Liver (tissue), 9 donors: ENCODE measurements around the gene COPA. TPM values are rescaled to one million over a fixed set of nuclear protein-coding genes. Genes with fewer than 3 reads are reported as not detected.

Experiments used
- DNase-seq: peaks from one replicate; pipeline ENCODE4 v3.0.0-alpha.2; 2017; ENCODE audit warnings: low spot score
- H3K27ac ChIP-seq, 2 donors: one replicate each; pipeline ENCODE4 v1.7.0; 2013; ENCODE audit warnings: inconsistent platforms in 2 of 2, low read length in 2 of 2, control low read depth in 1 of 2, low read depth in 1 of 2, mild to moderate bottlenecking in 1 of 2
- H3K27me3 ChIP-seq, 4 donors: one replicate each; pipeline versions ENCODE4 v1.6.1 to v1.7.0; 2013; ENCODE audit warnings: low read length in 3 of 4, inconsistent platforms in 1 of 4, mild to moderate bottlenecking in 1 of 4, moderate library complexity in 1 of 4; ENCODE audit not compliant: control insufficient read depth in 4 of 4, insufficient read depth in 4 of 4
- H3K36me3 ChIP-seq, 4 donors: one replicate each; pipeline versions ENCODE4 v1.6.1 to v1.7.0; 2013; ENCODE audit warnings: low read length in 3 of 4, mild to moderate bottlenecking in 3 of 4, low read depth in 1 of 4, moderate library complexity in 1 of 4; ENCODE audit not compliant: control insufficient read depth in 4 of 4, insufficient read depth in 3 of 4
- H3K4me1 ChIP-seq, 4 donors: one replicate each; pipeline versions ENCODE4 v1.6.1 to v1.7.0; 2013; ENCODE audit warnings: low read length in 3 of 4, mild to moderate bottlenecking in 3 of 4, moderate library complexity in 1 of 4; ENCODE audit not compliant: control insufficient read depth in 4 of 4, insufficient read depth in 4 of 4
- H3K4me3 ChIP-seq, 3 donors: one replicate each; pipeline versions ENCODE4 v1.6.1 to v1.7.0; 2013; ENCODE audit warnings: low read length in 3 of 3, control low read depth in 1 of 3, low read depth in 1 of 3, mild to moderate bottlenecking in 1 of 3
- H3K9ac ChIP-seq, 2 donors: one replicate each; pipeline ENCODE4 v1.7.0; 2013; ENCODE audit warnings: low read length in 2 of 2, mild to moderate bottlenecking in 2 of 2, moderate library complexity in 2 of 2, control low read depth in 1 of 2, low read depth in 1 of 2
- H3K9me3 ChIP-seq, 4 donors: one replicate each; pipeline versions ENCODE4 v1.6.1 to v1.7.0; 2013; ENCODE audit warnings: low read length in 3 of 4; ENCODE audit not compliant: control insufficient read depth in 4 of 4
- ATF3 ChIP-seq: IDR thresholded peaks from 2 replicates; pipeline ENCODE4 v1.6.1; 2016; ENCODE audit warnings: antibody characterized with exemption
- CTCF ChIP-seq: fragments of 150-350 bp; IDR thresholded peaks from 2 replicates; pipeline ENCODE4 v1.5.1; 2017; ENCODE audit warnings: improper control_type of control experiment, low read depth, low read length; ENCODE audit not compliant: missing input control
- EGR1 ChIP-seq, 2 donors: IDR thresholded peaks; 2 replicates each; pipeline ENCODE4 v1.6.1; 2016 to 2018; ENCODE audit warnings: antibody characterized with exemption in 2 of 2, low read depth in 2 of 2
- FOXA1 ChIP-seq: IDR thresholded peaks from 2 replicates; pipeline ENCODE4 v1.6.1; 2016; ENCODE audit warnings: antibody characterized with exemption
- FOXA2 ChIP-seq: IDR thresholded peaks from 2 replicates; pipeline ENCODE4 v1.6.1; 2016; ENCODE audit warnings: antibody characterized with exemption
- GABPA ChIP-seq, 2 donors: IDR thresholded peaks in 1 of 2; conservative IDR thresholded peaks in 1 of 2; 2 replicates each; pipeline ENCODE4 v1.6.1; 2016; ENCODE audit warnings: antibody characterized with exemption in 2 of 2, mild to moderate bottlenecking in 1 of 2, moderate library complexity in 1 of 2
- HNF4A ChIP-seq, 2 donors: conservative IDR thresholded peaks; 2 replicates each; pipeline ENCODE4 v1.6.1; 2016; ENCODE audit warnings: antibody characterized with exemption in 2 of 2, mild to moderate bottlenecking in 2 of 2
- HNF4G ChIP-seq: IDR thresholded peaks from 2 replicates; pipeline ENCODE4 v1.6.1; 2016; ENCODE audit warnings: antibody characterized with exemption
- JUND ChIP-seq, 2 donors: IDR thresholded peaks; 2 replicates each; pipeline ENCODE4 v1.6.1; 2016; ENCODE audit warnings: antibody characterized with exemption in 2 of 2
- MAX ChIP-seq: IDR thresholded peaks from 2 replicates; pipeline ENCODE4 v1.6.1; 2016; ENCODE audit warnings: antibody characterized with exemption
- NR2F2 ChIP-seq: IDR thresholded peaks from 2 replicates; pipeline ENCODE4 v1.6.1; 2016; ENCODE audit warnings: antibody characterized with exemption
- RAD21 ChIP-seq, 2 donors: IDR thresholded peaks; 2 replicates each; pipeline ENCODE4 v1.6.1; 2016; ENCODE audit warnings: antibody characterized with exemption in 2 of 2, mild to moderate bottlenecking in 2 of 2
- REST ChIP-seq: IDR thresholded peaks from 2 replicates; pipeline ENCODE4 v1.6.1; 2016; ENCODE audit warnings: antibody characterized with exemption, mild to moderate bottlenecking
- RXRA ChIP-seq, 2 donors: IDR thresholded peaks; 2 replicates each; pipeline ENCODE4 v1.6.1; 2017 to 2018; ENCODE audit warnings: antibody characterized with exemption in 2 of 2, mild to moderate bottlenecking in 1 of 2
- SP1 ChIP-seq: IDR thresholded peaks from 2 replicates; pipeline ENCODE4 v1.6.1; 2018; ENCODE audit warnings: antibody characterized with exemption, mild to moderate bottlenecking
- TAF1 ChIP-seq: conservative IDR thresholded peaks from 2 replicates; pipeline ENCODE4 v1.6.1; 2016; ENCODE audit warnings: antibody characterized with exemption, mild to moderate bottlenecking
- YY1 ChIP-seq: IDR thresholded peaks from 2 replicates; pipeline ENCODE4 v1.6.1; 2016; ENCODE audit warnings: antibody characterized with exemption, mild to moderate bottlenecking
- ZBTB33 ChIP-seq: IDR thresholded peaks from 2 replicates; pipeline ENCODE4 v1.6.1; 2016; ENCODE audit warnings: antibody characterized with exemption
- WGBS: extraction: QIAGEN DNeasy Blood & Tissue Kit; methylation state at CpG from one replicate; pipeline ENCODE4 v1.1.7; 2013; 5-methylcytosine and 5-hydroxymethylcytosine counted together
- polyA plus RNA-seq, 2 donors: library from polyadenylated mRNA; stranded (reverse) in 1 of 2; unstranded in 1 of 2; fragments of 200-250 nt in 1 of 2; fragments of >200 nt in 1 of 2; fragmentation: Nextera tagmentation in 1 of 2; extraction: Ambion mirVana in 1 of 2; gene quantifications; one replicate each; pipeline versions ENCODE4 v1.2.1 to v1.2.3, GENCODE V29; 2013 to 2015
- total RNA-seq, 2 donors: library from RNA; depleted of rRNA; stranded (reverse); fragments of >200 nt; gene quantifications; one replicate each; pipeline ENCODE4 v1.2.3, GENCODE V29; 2014
- donor health status: healthy.
- donor health status: healthy.
- donor health status: healthy.
- donor health status: healthy.
- donor health status: healthy.

The COPA gene
- total and polyA plus RNA-seq, 4 donors, result 46.8 to 145 (median 75.9) TPM

GRCh38 chr1:160244209-160244608 lies 98.8 kb downstream of the COPA start:
- H3K9me3 ChIP-seq, result no peaks in the 10 kb centered on the region
- no peak overlapping the region for H3K4me3 ChIP-seq
- peaks cover 3 to 57% (median 50%) of the 10 kb centered on the region in 4 donors for H3K4me1 ChIP-seq
- no peak overlapping the region for H3K9ac ChIP-seq
- WGBS, result 51% methylated on average over 1 of the region's 1 CpG
- no peak for DNase-seq
- TF ChIP-seq RXRA (IDR thresholded peaks at IDR 0.05), result no peak
- TF ChIP-seq GABPA (IDR thresholded peaks at IDR 0.05 in 1 of 2, conservative IDR thresholded peaks at IDR 0.05 in 1 of 2), result no peak
- TF ChIP-seq EGR1 (IDR thresholded peaks at IDR 0.05; ENCODE audit: low read depth in 2 of 2), result no peak
- TF ChIP-seq MAX, result no peak
- TF ChIP-seq YY1, result no peak
- no peak for TF ChIP-seq REST
- no peak for TF ChIP-seq ZBTB33
- TF ChIP-seq RAD21 (IDR thresholded peaks at IDR 0.05), result no peak
- no peak for TF ChIP-seq FOXA1
- TF ChIP-seq NR2F2, result no peak
- TF ChIP-seq FOXA2, result no peak
- no peak for TF ChIP-seq ATF3
- no peak for TF ChIP-seq SP1
- TF ChIP-seq HNF4G, result no peak
- TF ChIP-seq HNF4A (conservative IDR thresholded peaks at IDR 0.05), result no peak
- no peak for TF ChIP-seq TAF1
- TF ChIP-seq JUND (IDR thresholded peaks at IDR 0.05), result no peak
- TF ChIP-seq CTCF, result no peak
- H3K27me3 ChIP-seq, result no peaks in the 10 kb centered on the region
- peaks cover 2 to 13% (median 9%) of the 10 kb centered on the region in 4 donors for H3K36me3 ChIP-seq
- no peak overlapping the region for H3K27ac ChIP-seq
